GM12801 (cell line): ENCODE data around the gene HK1.

ENCODE experiments used
- CTCF ChIP-seq: IDR thresholded peaks from one replicate; pipeline ENCODE4 v1.5.1; 2011; ENCODE audit warnings: control low read depth; ENCODE audit not compliant: insufficient read length; ENCODE audit errors: extremely low read depth

Gene HK1

GRCh38 chr10:69318867-69319727, 40.8 kb downstream of the HK1 start:
- no peak for TF ChIP-seq CTCF

GRCh38 chr10:69319841-69320316, 41.6 kb downstream of the HK1 start:
- TF ChIP-seq CTCF = no peak

- no peak for TF ChIP-seq CTCF
Observed at GRCh38 chr10:69320521-69320920, 42.2 kb downstream of the HK1 start.

GRCh38 chr10:69321039-69321715, 42.9 kb downstream of the HK1 start:
- TF ChIP-seq CTCF = no peak

- no peak for TF ChIP-seq CTCF
Observed at GRCh38 chr10:69321865-69322264, 43.6 kb downstream of the HK1 start.

GRCh38 chr10:69323622-69324021, 45.3 kb downstream of the HK1 start:
- TF ChIP-seq CTCF = no peak

GRCh38 chr10:69324583-69324982, 46.3 kb downstream of the HK1 start:
- TF ChIP-seq CTCF = no peak
